H1 (cell line): ENCODE data around the gene C16orf89. TPM values are rescaled to one million over a fixed set of nuclear protein-coding genes. Genes with fewer than 3 reads are reported as not detected.
"Not testable (repeated sequence)": the region's sequence is repeated elsewhere in the genome, so short reads cannot be mapped to it uniquely, and the experiment has no call there.

ENCODE experiments used
- CTCF ChIA-PET: fragments of 300-600 bp; sonication (Branson Sonifier 250); formaldehyde crosslinking; loops from one replicate; lab custom pipeline; 2021; ENCODE audit not compliant: partially characterized antibody; lab: Charles Lee
- POLR2A ChIA-PET: fragments of 300-600 bp; sonication (Branson Sonifier 250); formaldehyde crosslinking; loops from one replicate; lab custom pipeline; 2021; ENCODE audit warnings: inconsistent platforms; ENCODE audit not compliant: partially characterized antibody; lab: Charles Lee
- DNase-seq, 2 experiments: peaks; one replicate each; pipeline versions ENCODE4 v3.0.0 to v3.0.0-alpha.2; 2010 to 2022; ENCODE audit warnings: low spot score in 2 of 2, low read depth in 1 of 2, mixed read lengths in 1 of 2
- FAIRE-seq: peaks from 2 replicates; lab custom pipeline; 2011; peaks lifted over from hg19 to GRCh38; lab: Jason Lieb, UNC
- H2AFZ ChIP-seq: 2 replicates; pipeline ENCODE4 v1.8.1; 2012; ENCODE audit warnings: low read length, inconsistent platforms
- H2AK5ac ChIP-seq: 2 replicates; pipeline ENCODE4 v1.6.1; 2013; ENCODE audit warnings: low read depth, low read length
- H2BK120ac ChIP-seq: replicated peaks from 2 replicates; pipeline ENCODE3; 2013; ENCODE audit warnings: low read depth, low read length, inconsistent platforms
- H2BK12ac ChIP-seq: 2 replicates; pipeline ENCODE4 v1.6.1; 2013; ENCODE audit warnings: low read depth, low read length
- H2BK15ac ChIP-seq: 2 replicates; pipeline ENCODE4 v1.6.1; 2013; ENCODE audit warnings: low read length
- H2BK20ac ChIP-seq: 2 replicates; pipeline ENCODE4 v1.6.1; 2013; ENCODE audit warnings: low read length
- H2BK5ac ChIP-seq: 2 replicates; pipeline ENCODE4 v1.6.1; 2013; ENCODE audit warnings: low read depth, low read length
- H3K14ac ChIP-seq: 2 replicates; pipeline ENCODE4 v1.6.1; 2013; ENCODE audit warnings: inconsistent platforms; ENCODE audit not compliant: insufficient read length
- H3K18ac ChIP-seq: 2 replicates; pipeline ENCODE4 v1.6.1; 2013; ENCODE audit warnings: low read length; ENCODE audit errors: extremely low read depth
- H3K23ac ChIP-seq: 2 replicates; pipeline ENCODE4 v1.6.1; 2013; ENCODE audit warnings: inconsistent platforms; ENCODE audit not compliant: insufficient read length
- H3K23me2 ChIP-seq: 2 replicates; pipeline ENCODE4 v1.6.1; 2013; ENCODE audit warnings: low read depth, low read length
- H3K27ac ChIP-seq: 2 replicates; pipeline ENCODE4 v1.6.1; 2011; ENCODE audit warnings: low read depth, low read length, inconsistent platforms
- H3K27me3 ChIP-seq, 4 experiments: replicated peaks in 1 of 4; 1 replicate in 1 of 4; 2 replicates in 3 of 4; pipeline versions ENCODE4 v1.6.1 to v1.8.1; 2011 to 2013; ENCODE audit warnings: low read length in 3 of 4, mild to moderate bottlenecking in 3 of 4, inconsistent platforms in 2 of 4, mixed read lengths in 2 of 4, moderate library complexity in 1 of 4; ENCODE audit not compliant: control insufficient read depth in 3 of 4, insufficient read depth in 3 of 4; ENCODE audit errors: extremely low read depth in 1 of 4
- H3K36me3 ChIP-seq, 4 experiments: 2 replicates each; pipeline versions ENCODE4 v1.6.1 to v1.8.1; 2011 to 2013; ENCODE audit warnings: mild to moderate bottlenecking in 4 of 4, low read length in 3 of 4, moderate library complexity in 2 of 4, control low read depth in 1 of 4, inconsistent platforms in 1 of 4; ENCODE audit not compliant: insufficient read depth in 4 of 4, control insufficient read depth in 2 of 4
- H3K4ac ChIP-seq: replicated peaks from 2 replicates; pipeline ENCODE3; 2013; ENCODE audit warnings: low read length, low read depth, mixed read lengths, inconsistent platforms; ENCODE audit not compliant: insufficient read length
- H3K4me1 ChIP-seq, 4 experiments: replicated peaks in 1 of 4; 1 replicate in 1 of 4; 2 replicates in 3 of 4; pipeline versions ENCODE4 v1.6.1 to v1.8.1; 2011 to 2013; ENCODE audit warnings: low read length in 3 of 4, inconsistent platforms in 2 of 4, mixed read lengths in 1 of 4; ENCODE audit not compliant: insufficient read depth in 4 of 4, control insufficient read depth in 3 of 4
- H3K4me2 ChIP-seq, 2 experiments: 2 replicates each; pipeline versions ENCODE4 v1.6.1 to v1.8.1; 2011 to 2013; ENCODE audit warnings: low read depth in 2 of 2, low read length in 2 of 2, control low read depth in 1 of 2, inconsistent platforms in 1 of 2, mild to moderate bottlenecking in 1 of 2; ENCODE audit not compliant: insufficient read depth in 1 of 2
- H3K4me3 ChIP-seq, 4 experiments: fragments of 200-600, 300-600 bp in 1 of 4; sonication (generic), shearing (Covaris generic), sonication (Bioruptor Twin) in 1 of 4; 2 replicates each; pipeline versions ENCODE4 v1.5.1 to v1.8.1; 2011 to 2016; ENCODE audit warnings: low read length in 4 of 4, low read depth in 3 of 4, control low read depth in 2 of 4, inconsistent platforms in 2 of 4, mild to moderate bottlenecking in 2 of 4, mixed read lengths in 1 of 4, moderate library complexity in 1 of 4; ENCODE audit not compliant: insufficient read depth in 2 of 4; ENCODE audit errors: extremely low read depth in 1 of 4
- H3K56ac ChIP-seq: replicated peaks from 2 replicates; pipeline ENCODE3; 2013; ENCODE audit warnings: low read depth, mild to moderate bottlenecking, mixed read lengths, low read length, inconsistent platforms; ENCODE audit not compliant: insufficient read length
- H3K79me1 ChIP-seq: 2 replicates; pipeline ENCODE4 v1.6.1; 2013; ENCODE audit warnings: low read depth, low read length, control low read depth
- H3K79me2 ChIP-seq, 2 experiments: 2 replicates each; pipeline versions ENCODE4 v1.6.1 to v1.8.1; 2012 to 2013; ENCODE audit warnings: low read length in 2 of 2, mild to moderate bottlenecking in 2 of 2, inconsistent platforms in 1 of 2; ENCODE audit not compliant: insufficient read depth in 2 of 2, control insufficient read depth in 1 of 2
- H3K9ac ChIP-seq, 4 experiments: replicated peaks in 1 of 4; 1 replicate in 1 of 4; 2 replicates in 3 of 4; pipeline versions ENCODE4 v1.6.1 to v1.8.1; 2011 to 2013; ENCODE audit warnings: low read depth in 3 of 4, low read length in 3 of 4, control low read depth in 2 of 4, mild to moderate bottlenecking in 2 of 4, moderate library complexity in 2 of 4, inconsistent platforms in 1 of 4; ENCODE audit errors: extremely low read depth in 1 of 4
- H3K9me3 ChIP-seq, 2 experiments: 2 replicates each; pipeline versions ENCODE4 v1.6.1 to v1.8.1; 2012 to 2013; ENCODE audit warnings: mild to moderate bottlenecking in 2 of 2, moderate library complexity in 2 of 2, control low read depth in 1 of 2, inconsistent platforms in 1 of 2, low read depth in 1 of 2, low read length in 1 of 2, mixed read lengths in 1 of 2; ENCODE audit not compliant: insufficient read depth in 2 of 2
- H4K20me1 ChIP-seq, 2 experiments: replicated peaks in 1 of 2; 2 replicates each; pipeline versions ENCODE3 to v1.8.1; 2011 to 2013; ENCODE audit warnings: inconsistent platforms in 2 of 2, low read length in 2 of 2, mild to moderate bottlenecking in 1 of 2; ENCODE audit not compliant: insufficient read depth in 2 of 2, control insufficient read depth in 1 of 2
- H4K5ac ChIP-seq: 2 replicates; pipeline ENCODE4 v1.6.1; 2013; ENCODE audit warnings: low read length, low read depth, mixed read lengths, inconsistent platforms; ENCODE audit not compliant: insufficient read length
- H4K8ac ChIP-seq: 2 replicates; pipeline ENCODE4 v1.8.0; 2013; ENCODE audit warnings: mild to moderate bottlenecking, moderate library complexity, low read length, inconsistent platforms; ENCODE audit not compliant: insufficient read depth; ENCODE audit errors: extremely low read depth
- H4K91ac ChIP-seq: replicated peaks from 2 replicates; pipeline ENCODE3; 2013; ENCODE audit warnings: low read length, mixed read lengths, inconsistent platforms; ENCODE audit not compliant: insufficient read length
- WGBS, 2 experiments: shearing (Covaris generic) in 1 of 2; methylation state at CpG; one replicate each; pipeline versions ENCODE4 v1.1.6 to v1.1.7; 2013 to 2015; ENCODE audit warnings: low lambda C conversion rate in 2 of 2, mixed read lengths in 2 of 2, inconsistent platforms in 1 of 2, low coverage in 1 of 2, missing lambda C conversion rate in 1 of 2; ENCODE audit not compliant: insufficient replicate concordance in 2 of 2, insufficient coverage in 1 of 2, insufficient read length in 1 of 2; ENCODE audit errors: extremely low coverage in 1 of 2, missing lambda C conversion rate in 1 of 2; 5-methylcytosine and 5-hydroxymethylcytosine counted together
- polyA plus RNA-seq, 7 experiments: library from polyadenylated mRNA; depleted of rRNA in 3 of 7; stranded (reverse) in 5 of 7; unstranded in 2 of 7; fragments of >200 nt in 5 of 7; fragments of 200-250 nt in 2 of 7; gene quantifications; 1 replicate in 5 of 7; 2 replicates in 1 of 7; 4 replicates in 1 of 7; pipeline versions ENCODE4 v1.2.1 to v1.2.3, GENCODE V29; 2011 to 2013; ENCODE audit warnings: missing spikeins in 2 of 7, mixed read lengths in 2 of 7
- total RNA-seq: library from RNA; stranded (reverse); fragmentation: NEBNext Ultra II Directional; extraction: Animal tissue kit (Norgen Biotek cat#: 25700); gene quantifications from 2 replicates; pipeline ENCODE4 v1.2.1, GENCODE V29; 2021

Gene C16orf89
- total and polyA plus RNA-seq, 2 of the 8 experiments (the other 6 are each of a cell fraction or from before 2014, with no cell fraction given) = 6.7 to 9.9 TPM

- H2BK15ac ChIP-seq, H2AK5ac ChIP-seq, H3K27ac ChIP-seq, POLR2A ChIA-PET, H2BK120ac ChIP-seq, H3K4me3 ChIP-seq, H4K20me1 ChIP-seq, H3K79me1 ChIP-seq, H3K56ac ChIP-seq, H3K79me2 ChIP-seq, H3K4me2 ChIP-seq, H2BK5ac ChIP-seq, H3K23ac ChIP-seq, H2BK12ac ChIP-seq, H4K8ac ChIP-seq, H3K27me3 ChIP-seq, H2BK20ac ChIP-seq, H3K23me2 ChIP-seq, H2AFZ ChIP-seq, H3K4me1 ChIP-seq, H3K4ac ChIP-seq, H3K9ac ChIP-seq, FAIRE-seq, DNase-seq, H4K91ac ChIP-seq, H3K14ac ChIP-seq, H3K18ac ChIP-seq, H4K5ac ChIP-seq, H3K9me3 ChIP-seq: not testable (repeated sequence)
- 79% methylated on average over 7 of the region's 12 CpGs; no CpG with 5 or more reads in 1 of the 2 experiments for WGBS, 2 experiments
- peaks cover 0 to 22% (median 15%) of the 10 kb centered on the region in 4 experiments; a peak in 7 of 8 replicates for H3K36me3 ChIP-seq
- CTCF ChIA-PET = interaction anchor here (27.9 kb wide), 1 partner anchor 27 kb away, joined by 625 read pairs; the partner anchor contains the start of gene C16orf89
Observed at GRCh38 chr16:5080461-5080860, 14.7 kb upstream of the C16orf89 start.
